Hippocampal formation (tissue), 2 donors: ENCODE measurements around the gene FANK1.
"Not testable (repeated sequence)": the region's sequence is repeated elsewhere in the genome, so short reads cannot be mapped to it uniquely, and the experiment has no call there.

ENCODE experiments used
- DNase-seq, 2 donors: peaks; one replicate each; lab custom pipeline; 2025; lab: John Stamatoyannopoulos, UW

Gene FANK1

GRCh38 chr10:125889441-125889840, 6.9 kb upstream of the FANK1 start:
- not testable (repeated sequence) for DNase-seq

- not testable (repeated sequence) for DNase-seq
Measured at GRCh38 chr10:125892402-125892801, 4.0 kb upstream of the FANK1 start.

- DNase-seq = not testable (repeated sequence)
Measured at GRCh38 chr10:125894176-125894575, 2.2 kb upstream of the FANK1 start.

- peak in 1 of 2 donors; percentile 38 for DNase-seq
Measured at GRCh38 chr10:125895130-125896087, 955 bp upstream of the FANK1 start.

- DNase-seq = not testable (repeated sequence)
Measured at GRCh38 chr10:125897317-125897716, 953 bp downstream of the FANK1 start.

- not testable (repeated sequence) for DNase-seq
Measured at GRCh38 chr10:125900963-125901362, 4.6 kb downstream of the FANK1 start.

GRCh38 chr10:125903135-125903640, 6.8 kb downstream of the FANK1 start:
- DNase-seq = not testable (repeated sequence)

GRCh38 chr10:125905069-125905994, 9.0 kb downstream of the FANK1 start:
- DNase-seq = not testable (repeated sequence)

GRCh38 chr10:125907598-125907997, 11.2 kb downstream of the FANK1 start:
- DNase-seq = not testable (repeated sequence)

GRCh38 chr10:125908813-125909212, 12.4 kb downstream of the FANK1 start:
- DNase-seq = not testable (repeated sequence)

GRCh38 chr10:125909491-125909890, 13.1 kb downstream of the FANK1 start:
- DNase-seq = not testable (repeated sequence)

- DNase-seq = no peak
Measured at GRCh38 chr10:125911145-125911544, 14.8 kb downstream of the FANK1 start.

- no peak for DNase-seq
Measured at GRCh38 chr10:125911990-125912389, 15.6 kb downstream of the FANK1 start.

- DNase-seq = not testable (repeated sequence)
Measured at GRCh38 chr10:125913277-125913676, 16.9 kb downstream of the FANK1 start.

- DNase-seq = no peak
Measured at GRCh38 chr10:125916977-125917376, 20.6 kb downstream of the FANK1 start.

GRCh38 chr10:125917704-125918361, 21.5 kb downstream of the FANK1 start:
- not testable (repeated sequence) for DNase-seq

GRCh38 chr10:125921643-125922306, 25.4 kb downstream of the FANK1 start:
- DNase-seq = not testable (repeated sequence)

GRCh38 chr10:125925262-125925834, 29.0 kb downstream of the FANK1 start:
- no peak for DNase-seq

GRCh38 chr10:125926247-125926646, 29.9 kb downstream of the FANK1 start:
- DNase-seq = no peak

- DNase-seq = not testable (repeated sequence)
Measured at GRCh38 chr10:125927265-125927664, 30.9 kb downstream of the FANK1 start.
